22Rv1 (cell line): ENCODE data around the gene CNIH2.
A peak's percentile ranks its signal among the peaks of the same experiment; 100 is the strongest.

Source experiments
- ZFX ChIP-seq: fragments of 450-650 bp; IDR thresholded peaks from 2 replicates; pipeline ENCODE4 v1.6.1; 2017; ENCODE audit warnings: antibody characterized with exemption, borderline replicate concordance
- TF ChIP-seq, protein P1 (sequence below): fragments of 450-650 bp; IDR thresholded peaks from 2 replicates; pipeline ENCODE4 v1.5.1; 2017; ENCODE audit warnings: mild to moderate bottlenecking

DNA sequence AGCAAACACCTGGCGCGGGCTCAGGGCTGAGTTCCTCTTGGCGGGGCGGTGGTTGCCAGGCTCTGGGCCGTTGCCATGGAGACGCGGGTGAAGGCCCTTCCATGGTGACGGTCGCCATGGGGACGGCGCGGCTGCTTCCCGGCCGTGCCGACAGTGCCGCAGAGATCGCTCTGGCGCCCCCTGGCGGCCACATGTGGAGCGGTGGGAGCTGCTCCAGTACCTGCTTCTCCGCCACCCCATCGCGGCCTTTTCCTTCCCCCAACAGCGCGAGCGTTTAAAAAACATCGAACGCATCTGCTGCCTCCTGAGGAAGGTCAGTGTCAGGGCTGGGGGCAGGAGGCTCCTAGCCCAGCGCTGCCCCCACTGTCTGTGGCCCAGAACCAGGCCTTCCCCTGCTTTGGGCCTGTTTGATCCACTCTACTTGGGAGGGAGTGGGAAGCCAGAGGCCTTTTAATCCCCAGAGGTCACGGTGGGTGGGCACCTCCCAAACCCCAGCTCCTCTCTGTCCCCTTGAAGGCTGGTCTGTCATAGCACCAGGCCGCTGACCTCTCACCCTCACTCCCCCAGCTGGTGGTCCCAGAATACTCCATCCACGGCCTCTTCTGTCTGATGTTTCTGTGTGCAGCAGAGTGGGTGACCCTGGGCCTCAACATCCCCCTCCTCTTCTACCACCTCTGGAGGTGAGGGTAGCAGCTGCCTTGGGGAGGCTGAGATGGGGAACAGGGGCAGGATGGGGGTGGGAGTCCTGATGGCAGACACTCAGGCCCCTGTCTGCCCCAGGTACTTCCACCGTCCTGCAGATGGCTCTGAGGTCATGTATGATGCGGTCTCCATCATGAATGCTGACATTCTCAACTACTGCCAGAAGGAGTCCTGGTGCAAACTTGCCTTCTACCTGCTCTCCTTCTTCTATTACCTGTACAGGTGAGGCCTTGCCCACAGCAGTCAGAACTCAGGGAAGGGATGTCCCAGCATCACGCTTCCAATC lies 4.8 kb downstream of the CNIH2 start:
- TF ChIP-seq, protein P1, sequence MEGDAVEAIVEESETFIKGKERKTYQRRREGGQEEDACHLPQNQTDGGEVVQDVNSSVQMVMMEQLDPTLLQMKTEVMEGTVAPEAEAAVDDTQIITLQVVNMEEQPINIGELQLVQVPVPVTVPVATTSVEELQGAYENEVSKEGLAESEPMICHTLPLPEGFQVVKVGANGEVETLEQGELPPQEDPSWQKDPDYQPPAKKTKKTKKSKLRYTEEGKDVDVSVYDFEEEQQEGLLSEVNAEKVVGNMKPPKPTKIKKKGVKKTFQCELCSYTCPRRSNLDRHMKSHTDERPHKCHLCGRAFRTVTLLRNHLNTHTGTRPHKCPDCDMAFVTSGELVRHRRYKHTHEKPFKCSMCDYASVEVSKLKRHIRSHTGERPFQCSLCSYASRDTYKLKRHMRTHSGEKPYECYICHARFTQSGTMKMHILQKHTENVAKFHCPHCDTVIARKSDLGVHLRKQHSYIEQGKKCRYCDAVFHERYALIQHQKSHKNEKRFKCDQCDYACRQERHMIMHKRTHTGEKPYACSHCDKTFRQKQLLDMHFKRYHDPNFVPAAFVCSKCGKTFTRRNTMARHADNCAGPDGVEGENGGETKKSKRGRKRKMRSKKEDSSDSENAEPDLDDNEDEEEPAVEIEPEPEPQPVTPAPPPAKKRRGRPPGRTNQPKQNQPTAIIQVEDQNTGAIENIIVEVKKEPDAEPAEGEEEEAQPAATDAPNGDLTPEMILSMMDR = peak; percentile 98
- TF ChIP-seq ZFX = no peak
